ENCODE results near the gene DUOX2.

DNA sequence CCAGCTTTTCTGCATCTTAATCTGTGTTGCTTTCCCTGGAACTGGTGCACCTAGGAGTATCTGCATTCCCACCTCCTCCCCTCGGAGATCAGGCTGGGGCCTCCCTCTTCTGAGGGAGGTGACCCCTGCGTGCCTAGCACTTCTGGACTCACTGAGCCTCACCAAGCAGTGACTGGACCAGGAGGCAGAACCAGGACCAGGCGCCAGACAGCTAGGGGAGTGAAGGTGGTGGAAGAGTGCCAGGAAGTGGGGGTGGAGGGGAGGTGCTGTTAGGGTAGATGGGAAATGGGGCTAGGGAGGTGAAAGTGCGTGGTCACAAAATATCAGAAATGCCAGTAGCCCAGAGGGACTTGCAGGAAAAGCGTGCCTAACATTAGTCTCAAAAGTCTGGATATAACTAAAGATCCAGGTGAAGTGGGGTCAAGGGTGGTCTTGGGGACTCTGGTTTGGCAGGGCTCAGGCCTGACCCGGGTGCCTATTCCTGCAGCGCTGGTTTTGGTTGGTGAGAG, 1.4 kb upstream of the DUOX2 start:
- TF ChIP-seq, protein P1, sequence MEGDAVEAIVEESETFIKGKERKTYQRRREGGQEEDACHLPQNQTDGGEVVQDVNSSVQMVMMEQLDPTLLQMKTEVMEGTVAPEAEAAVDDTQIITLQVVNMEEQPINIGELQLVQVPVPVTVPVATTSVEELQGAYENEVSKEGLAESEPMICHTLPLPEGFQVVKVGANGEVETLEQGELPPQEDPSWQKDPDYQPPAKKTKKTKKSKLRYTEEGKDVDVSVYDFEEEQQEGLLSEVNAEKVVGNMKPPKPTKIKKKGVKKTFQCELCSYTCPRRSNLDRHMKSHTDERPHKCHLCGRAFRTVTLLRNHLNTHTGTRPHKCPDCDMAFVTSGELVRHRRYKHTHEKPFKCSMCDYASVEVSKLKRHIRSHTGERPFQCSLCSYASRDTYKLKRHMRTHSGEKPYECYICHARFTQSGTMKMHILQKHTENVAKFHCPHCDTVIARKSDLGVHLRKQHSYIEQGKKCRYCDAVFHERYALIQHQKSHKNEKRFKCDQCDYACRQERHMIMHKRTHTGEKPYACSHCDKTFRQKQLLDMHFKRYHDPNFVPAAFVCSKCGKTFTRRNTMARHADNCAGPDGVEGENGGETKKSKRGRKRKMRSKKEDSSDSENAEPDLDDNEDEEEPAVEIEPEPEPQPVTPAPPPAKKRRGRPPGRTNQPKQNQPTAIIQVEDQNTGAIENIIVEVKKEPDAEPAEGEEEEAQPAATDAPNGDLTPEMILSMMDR (IDR thresholded peaks at IDR 0.05; ENCODE audit: low read depth, low read length, missing input control), result no peak
- TF ChIP-seq, protein P2, sequence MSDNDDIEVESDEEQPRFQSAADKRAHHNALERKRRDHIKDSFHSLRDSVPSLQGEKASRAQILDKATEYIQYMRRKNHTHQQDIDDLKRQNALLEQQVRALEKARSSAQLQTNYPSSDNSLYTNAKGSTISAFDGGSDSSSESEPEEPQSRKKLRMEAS (IDR thresholded peaks at IDR 0.05), result no peak
- TF ChIP-seq, protein P3, sequence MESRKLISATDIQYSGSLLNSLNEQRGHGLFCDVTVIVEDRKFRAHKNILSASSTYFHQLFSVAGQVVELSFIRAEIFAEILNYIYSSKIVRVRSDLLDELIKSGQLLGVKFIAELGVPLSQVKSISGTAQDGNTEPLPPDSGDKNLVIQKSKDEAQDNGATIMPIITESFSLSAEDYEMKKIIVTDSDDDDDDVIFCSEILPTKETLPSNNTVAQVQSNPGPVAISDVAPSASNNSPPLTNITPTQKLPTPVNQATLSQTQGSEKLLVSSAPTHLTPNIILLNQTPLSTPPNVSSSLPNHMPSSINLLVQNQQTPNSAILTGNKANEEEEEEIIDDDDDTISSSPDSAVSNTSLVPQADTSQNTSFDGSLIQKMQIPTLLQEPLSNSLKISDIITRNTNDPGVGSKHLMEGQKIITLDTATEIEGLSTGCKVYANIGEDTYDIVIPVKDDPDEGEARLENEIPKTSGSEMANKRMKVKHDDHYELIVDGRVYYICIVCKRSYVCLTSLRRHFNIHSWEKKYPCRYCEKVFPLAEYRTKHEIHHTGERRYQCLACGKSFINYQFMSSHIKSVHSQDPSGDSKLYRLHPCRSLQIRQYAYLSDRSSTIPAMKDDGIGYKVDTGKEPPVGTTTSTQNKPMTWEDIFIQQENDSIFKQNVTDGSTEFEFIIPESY (IDR thresholded peaks at IDR 0.05), result no peak
- no peak for TF ChIP-seq RXRA (IDR thresholded peaks at IDR 0.05)
- TF ChIP-seq, protein P4, sequence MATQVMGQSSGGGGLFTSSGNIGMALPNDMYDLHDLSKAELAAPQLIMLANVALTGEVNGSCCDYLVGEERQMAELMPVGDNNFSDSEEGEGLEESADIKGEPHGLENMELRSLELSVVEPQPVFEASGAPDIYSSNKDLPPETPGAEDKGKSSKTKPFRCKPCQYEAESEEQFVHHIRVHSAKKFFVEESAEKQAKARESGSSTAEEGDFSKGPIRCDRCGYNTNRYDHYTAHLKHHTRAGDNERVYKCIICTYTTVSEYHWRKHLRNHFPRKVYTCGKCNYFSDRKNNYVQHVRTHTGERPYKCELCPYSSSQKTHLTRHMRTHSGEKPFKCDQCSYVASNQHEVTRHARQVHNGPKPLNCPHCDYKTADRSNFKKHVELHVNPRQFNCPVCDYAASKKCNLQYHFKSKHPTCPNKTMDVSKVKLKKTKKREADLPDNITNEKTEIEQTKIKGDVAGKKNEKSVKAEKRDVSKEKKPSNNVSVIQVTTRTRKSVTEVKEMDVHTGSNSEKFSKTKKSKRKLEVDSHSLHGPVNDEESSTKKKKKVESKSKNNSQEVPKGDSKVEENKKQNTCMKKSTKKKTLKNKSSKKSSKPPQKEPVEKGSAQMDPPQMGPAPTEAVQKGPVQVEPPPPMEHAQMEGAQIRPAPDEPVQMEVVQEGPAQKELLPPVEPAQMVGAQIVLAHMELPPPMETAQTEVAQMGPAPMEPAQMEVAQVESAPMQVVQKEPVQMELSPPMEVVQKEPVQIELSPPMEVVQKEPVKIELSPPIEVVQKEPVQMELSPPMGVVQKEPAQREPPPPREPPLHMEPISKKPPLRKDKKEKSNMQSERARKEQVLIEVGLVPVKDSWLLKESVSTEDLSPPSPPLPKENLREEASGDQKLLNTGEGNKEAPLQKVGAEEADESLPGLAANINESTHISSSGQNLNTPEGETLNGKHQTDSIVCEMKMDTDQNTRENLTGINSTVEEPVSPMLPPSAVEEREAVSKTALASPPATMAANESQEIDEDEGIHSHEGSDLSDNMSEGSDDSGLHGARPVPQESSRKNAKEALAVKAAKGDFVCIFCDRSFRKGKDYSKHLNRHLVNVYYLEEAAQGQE (IDR thresholded peaks at IDR 0.05), result no peak
- TF ChIP-seq, protein P5, sequence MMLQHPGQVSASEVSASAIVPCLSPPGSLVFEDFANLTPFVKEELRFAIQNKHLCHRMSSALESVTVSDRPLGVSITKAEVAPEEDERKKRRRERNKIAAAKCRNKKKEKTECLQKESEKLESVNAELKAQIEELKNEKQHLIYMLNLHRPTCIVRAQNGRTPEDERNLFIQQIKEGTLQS (IDR thresholded peaks at IDR 0.05), result no peak
- TF ChIP-seq RAD21 (IDR thresholded peaks at IDR 0.05), result no peak
- no peak for TF ChIP-seq HNF4G (IDR thresholded peaks at IDR 0.05)
- no peak for TF ChIP-seq YY1 (IDR thresholded peaks at IDR 0.05)
- TF ChIP-seq GABPA (IDR thresholded peaks at IDR 0.05 in 1 of 2, conservative IDR thresholded peaks at IDR 0.05 in 1 of 2), result no peak
- no peak for TF ChIP-seq SP1 (IDR thresholded peaks at IDR 0.05)
- no peak for TF ChIP-seq FOXA2 (IDR thresholded peaks at IDR 0.05)
- no peak for TF ChIP-seq EGR1 (IDR thresholded peaks at IDR 0.05; ENCODE audit: low read depth in 2 of 2)
- TF ChIP-seq JUND (IDR thresholded peaks at IDR 0.05), result no peak
